IMR-90 (cell line): ENCODE measurements around the gene FSTL3. TPM values are rescaled to one million over a fixed set of nuclear protein-coding genes. Genes with fewer than 3 reads are reported as not detected.

Experiments used
- ATAC-seq: fragments of 200-7000 bp; cut with Tn5 transposase; 2 replicates; pipeline ENCODE4 v1.9.1; 2020; ENCODE audit warnings: low read depth, mild to moderate bottlenecking, moderate library complexity
- BruUV-seq: library from RNA; stranded (reverse); fragments of 400-500 nt; replicated peaks from 2 replicates; lab custom pipeline; 2021; lab: Mats Ljungman, UMichigan
- CTCF ChIA-PET: fragments of 300-600 bp; formaldehyde crosslinking; extraction: SDS; loops from one replicate; lab custom pipeline; 2021; ENCODE audit warnings: antibody characterized with exemption; lab: Yijun Ruan, JAX
- POLR2A ChIA-PET: fragments of 300-600 bp; sonication (Branson Sonifier 250); formaldehyde crosslinking; loops from one replicate; lab custom pipeline; 2022; ENCODE audit warnings: antibody characterized with exemption; ENCODE audit not compliant: unreplicated experiment; lab: Charles Lee
- DNase-seq: peaks from one replicate; pipeline ENCODE4 v3.0.0; 2013
- H2AFZ ChIP-seq: replicated peaks from 2 replicates; pipeline ENCODE3; 2013; ENCODE audit warnings: low read length, mild to moderate bottlenecking; ENCODE audit not compliant: poor library complexity
- H2AK5ac ChIP-seq: 2 replicates; pipeline ENCODE4 v1.6.1; 2013; ENCODE audit warnings: low read depth, low read length, inconsistent platforms
- H2AK9ac ChIP-seq: replicated peaks from 2 replicates; pipeline ENCODE3; 2013; ENCODE audit warnings: mild to moderate bottlenecking, low read depth, low read length, moderate library complexity; ENCODE audit not compliant: poor library complexity
- H2BK120ac ChIP-seq: 2 replicates; pipeline ENCODE4 v1.6.1; 2013; ENCODE audit warnings: low read depth, low read length, inconsistent platforms
- H2BK15ac ChIP-seq: 3 replicates; pipeline ENCODE4 v1.6.1; 2013; ENCODE audit warnings: low read depth, low read length, inconsistent platforms
- H2BK20ac ChIP-seq: 2 replicates; pipeline ENCODE4 v1.6.1; 2013; ENCODE audit warnings: low read depth, mild to moderate bottlenecking, inconsistent platforms, low read length, moderate library complexity
- H2BK5ac ChIP-seq: 2 replicates; pipeline ENCODE4 v1.6.1; 2013; ENCODE audit warnings: mild to moderate bottlenecking, low read depth, low read length, inconsistent platforms; ENCODE audit not compliant: poor library complexity, severe bottlenecking
- H3K14ac ChIP-seq: replicated peaks from 2 replicates; pipeline ENCODE4 v1.6.1; 2013; ENCODE audit warnings: low read depth, low read length, inconsistent platforms
- H3K18ac ChIP-seq: 2 replicates; pipeline ENCODE4 v1.6.1; 2013; ENCODE audit warnings: low read depth, low read length, control low read depth
- H3K23ac ChIP-seq: 2 replicates; pipeline ENCODE4 v1.6.1; 2013; ENCODE audit warnings: low read depth, low read length, inconsistent platforms
- H3K27ac ChIP-seq: 2 replicates; pipeline ENCODE4 v1.5.1; 2013; ENCODE audit warnings: mild to moderate bottlenecking, control low read depth, low read length; ENCODE audit not compliant: insufficient read depth
- H3K27me3 ChIP-seq: 2 replicates; pipeline ENCODE4 v1.6.1; 2013; ENCODE audit warnings: low read length; ENCODE audit not compliant: control insufficient read depth, insufficient read depth
- H3K36me3 ChIP-seq: 2 replicates; pipeline ENCODE4 v1.6.1; 2013; ENCODE audit warnings: low read length, mixed read lengths; ENCODE audit not compliant: control insufficient read depth, insufficient read depth
- H3K4ac ChIP-seq: 2 replicates; pipeline ENCODE4 v1.6.1; 2013; ENCODE audit warnings: low read depth, low read length, inconsistent platforms
- H3K4me1 ChIP-seq: 2 replicates; pipeline ENCODE4 v1.6.1; 2013; ENCODE audit warnings: low read length, mixed read lengths; ENCODE audit not compliant: control insufficient read depth, insufficient read depth
- H3K4me2 ChIP-seq: 2 replicates; pipeline ENCODE4 v1.6.1; 2013; ENCODE audit warnings: low read depth, mild to moderate bottlenecking, control low read depth, low read length, moderate library complexity
- H3K4me3 ChIP-seq: 2 replicates; pipeline ENCODE4 v1.5.1; 2013; ENCODE audit warnings: low read depth, mild to moderate bottlenecking, control low read depth, low read length, moderate library complexity; ENCODE audit not compliant: insufficient read depth
- H3K56ac ChIP-seq: 2 replicates; pipeline ENCODE4 v1.6.1; 2013; ENCODE audit warnings: low read length, inconsistent platforms; ENCODE audit not compliant: insufficient read depth; ENCODE audit errors: extremely low read depth
- H3K79me1 ChIP-seq, 2 experiments: 2 replicates each; pipeline ENCODE4 v1.6.1; 2013; ENCODE audit warnings: low read length in 2 of 2, inconsistent platforms in 1 of 2, low read depth in 1 of 2
- H3K9ac ChIP-seq: 2 replicates; pipeline ENCODE4 v1.6.1; 2013; ENCODE audit warnings: low read depth, low read length, control low read depth
- H3K9me1 ChIP-seq: 2 replicates; pipeline ENCODE4 v1.6.1; 2013; ENCODE audit warnings: low read length, inconsistent platforms; ENCODE audit not compliant: insufficient read depth
- H3K9me3 ChIP-seq: 2 replicates; pipeline ENCODE4 v1.6.1; 2013; ENCODE audit warnings: low read length; ENCODE audit not compliant: control insufficient read depth, insufficient read depth
- H4K20me1 ChIP-seq: 2 replicates; pipeline ENCODE4 v1.6.1; 2013; ENCODE audit warnings: low read length, inconsistent platforms; ENCODE audit not compliant: insufficient read depth
- H4K5ac ChIP-seq: 2 replicates; pipeline ENCODE4 v1.6.1; 2013; ENCODE audit warnings: mild to moderate bottlenecking, low read depth, low read length, control low read depth
- H4K8ac ChIP-seq, 2 experiments: 2 replicates each; pipeline ENCODE4 v1.6.1; 2013; ENCODE audit warnings: low read depth in 2 of 2, low read length in 2 of 2, control low read depth in 1 of 2, inconsistent platforms in 1 of 2
- H4K91ac ChIP-seq: 2 replicates; pipeline ENCODE4 v1.6.1; 2013; ENCODE audit warnings: low read depth, low read length, inconsistent platforms; ENCODE audit not compliant: insufficient read depth
- BHLHE40 ChIP-seq: fragments of 150-350 bp; IDR thresholded peaks from 2 replicates; pipeline ENCODE4 v1.6.1; 2016; ENCODE audit warnings: mild to moderate bottlenecking, low read depth, low read length
- CEBPB ChIP-seq: IDR thresholded peaks from 2 replicates; pipeline ENCODE4 v1.6.1; 2012; ENCODE audit warnings: low read depth, low read length, improper control_type of control experiment
- FOS ChIP-seq: fragments of 150-350 bp; IDR thresholded peaks from 2 replicates; pipeline ENCODE4 v1.6.1; 2016; ENCODE audit warnings: low read depth, low read length
- MAFK ChIP-seq: IDR thresholded peaks from 2 replicates; pipeline ENCODE4 v1.6.1; 2012; ENCODE audit warnings: low read depth, low read length, improper control_type of control experiment
- MXI1 ChIP-seq: IDR thresholded peaks from 2 replicates; pipeline ENCODE4 v1.6.1; 2012; ENCODE audit warnings: low read depth, mild to moderate bottlenecking, low read length, moderate library complexity, borderline replicate concordance
- POLR2A ChIP-seq: IDR thresholded peaks from 2 replicates; pipeline ENCODE4 v1.6.1; 2012; ENCODE audit warnings: mild to moderate bottlenecking, low read depth, low read length
- RCOR1 ChIP-seq: IDR thresholded peaks from 2 replicates; pipeline ENCODE4 v1.6.1; 2012; ENCODE audit warnings: mild to moderate bottlenecking, low read length, improper control_type of control experiment; ENCODE audit not compliant: insufficient replicate concordance
- WGBS, 2 experiments: methylation state at CpG; one replicate each; pipeline versions ENCODE4 v1.1.5 to v1.1.7; 2013; ENCODE audit warnings: missing lambda C conversion rate in 2 of 2; ENCODE audit not compliant: insufficient read length in 1 of 2; ENCODE audit errors: extremely low coverage in 2 of 2; 5-methylcytosine and 5-hydroxymethylcytosine counted together
- dilution Hi-C: fragments of 300-500 bp; cut with HindIII; formaldehyde crosslinking; loops from one replicate; pipeline ENCODE4 v1.14.3; 2018; ENCODE audit warnings: low sequenced_read_pairs; ENCODE audit not compliant: unreplicated experiment
- in situ Hi-C: fragments of 300-500 bp; cut with MboI; formaldehyde crosslinking; loops from 3 replicates; pipeline ENCODE4 v1.14.3; 2019; ENCODE audit warnings: low sequenced_read_pairs, inconsistent platforms, mixed read lengths
- intact Hi-C: fragments of 100-400 bp; cut with micrococcal nuclease; formaldehyde crosslinking; loops from 2 replicates; pipeline ENCODE4 v1.10.0; 2022
- polyA plus RNA-seq, 3 experiments: library from polyadenylated mRNA; depleted of rRNA; stranded (reverse); fragments of >200 nt; gene quantifications; 2 replicates each; pipeline ENCODE4 v1.2.3, GENCODE V29; 2012; ENCODE audit warnings: low replicate concordance in 1 of 3
- total RNA-seq: library from RNA; depleted of rRNA; stranded (reverse); fragments of >200 nt; gene quantifications from 2 replicates; pipeline ENCODE4 v1.2.3, GENCODE V29; 2012
- TF ChIP-seq, protein P1 (sequence below): fragments of 150-350 bp; IDR thresholded peaks from 2 replicates; pipeline ENCODE4 v1.6.1; 2017; ENCODE audit warnings: mild to moderate bottlenecking, antibody characterized with exemption, low read length, low read depth

FSTL3 gene
- total and polyA plus RNA-seq, 2 of the 4 experiments (the other 2 are of a cell fraction) = 32.3 to 76.9 TPM

DNA sequence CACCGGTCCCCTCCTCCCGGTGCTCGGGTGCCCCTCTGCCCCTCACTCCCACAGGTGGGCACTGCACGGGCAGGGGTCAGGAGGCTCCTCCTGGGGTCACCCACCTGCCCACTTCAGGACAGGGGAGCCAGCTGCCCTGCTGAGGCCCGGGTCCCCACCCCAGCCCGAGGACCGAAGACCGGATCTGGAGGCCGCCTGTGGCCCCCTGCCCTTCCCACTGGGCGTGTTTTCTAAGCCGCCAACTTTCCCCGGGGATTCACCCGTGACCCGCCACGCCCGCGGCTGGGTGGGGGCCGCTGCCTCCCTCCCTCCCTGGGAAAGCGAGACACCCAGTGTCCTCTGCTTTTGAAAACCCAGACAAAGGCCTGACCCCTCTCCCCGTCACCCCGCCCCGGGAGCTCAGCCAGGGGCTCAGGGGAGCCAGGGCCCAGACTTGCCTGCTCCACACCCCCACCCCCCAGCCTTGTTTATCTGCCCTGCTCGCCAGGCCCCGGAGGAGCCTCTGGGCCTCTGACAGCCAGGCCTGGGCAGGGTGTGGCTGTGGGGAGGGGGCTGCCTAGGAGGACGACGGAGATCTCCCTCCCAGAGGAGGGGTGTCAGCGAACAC, 33.9 kb downstream of the FSTL3 start:
- Histone ChIP-seq H3K4me1 (peaks cover 8% of the 10 kb centered on the region; the same call in 1 of the 2 replicates), H4K20me1 (no peaks in the 10 kb centered on the region; the same call in none of the 2 replicates), H3K56ac (no peak overlapping the region), H3K4me3 (peak overlapping the region; percentile 95), H4K8ac (no peak overlapping the region), H2AK5ac (no peak overlapping the region), H3K79me1 (no peaks in the 10 kb centered on the region), H3K27ac (no peak overlapping the region), H3K9me1 (no peaks in the 10 kb centered on the region), H3K9ac (peak overlapping the region; percentile 70; the same call in 1 of the 2 replicates), H4K5ac (no peak overlapping the region), H4K91ac (no peak overlapping the region), H3K4me2 (peak overlapping the region; percentile 68), H2AFZ (peak overlapping the region; percentile 32), H3K14ac (no peak overlapping the region), H3K9me3 (no peaks in the 10 kb centered on the region), H2BK20ac (no peak overlapping the region), H3K27me3 (no peaks in the 10 kb centered on the region), H3K18ac (no peak overlapping the region), H2BK120ac (no peak overlapping the region), H3K36me3 (no peaks in the 10 kb centered on the region), H3K23ac (no peak overlapping the region), H3K4ac (no peak overlapping the region), H2BK5ac (no peak overlapping the region), H2AK9ac (peak overlapping the region; percentile 72), H2BK15ac (no peak overlapping the region)
- 24% methylated on average over 14 of the region's 27 CpGs; no CpG with 5 or more reads in 1 of the 2 experiments for WGBS, 2 experiments
- in situ Hi-C loops (no loop called here), intact Hi-C loops (no loop called here), dilution Hi-C loops (no loop called here)
- ATAC-seq = no peak
- TF ChIP-seq MXI1 (no peak), FOS (no peak), RCOR1 (no peak), CEBPB (no peak), POLR2A (no peak), MAFK (no peak), BHLHE40 (no peak)
- TF ChIP-seq, protein P1, sequence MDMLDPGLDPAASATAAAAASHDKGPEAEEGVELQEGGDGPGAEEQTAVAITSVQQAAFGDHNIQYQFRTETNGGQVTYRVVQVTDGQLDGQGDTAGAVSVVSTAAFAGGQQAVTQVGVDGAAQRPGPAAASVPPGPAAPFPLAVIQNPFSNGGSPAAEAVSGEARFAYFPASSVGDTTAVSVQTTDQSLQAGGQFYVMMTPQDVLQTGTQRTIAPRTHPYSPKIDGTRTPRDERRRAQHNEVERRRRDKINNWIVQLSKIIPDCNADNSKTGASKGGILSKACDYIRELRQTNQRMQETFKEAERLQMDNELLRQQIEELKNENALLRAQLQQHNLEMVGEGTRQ = no peak
- ChIA-PET POLR2A (no interaction called here), CTCF (no interaction called here)
- BruUV-seq = no TSS peak
- no peak for DNase-seq
